MM.1S (cell line): Measurements from ENCODE around the gene SUGP2.

Experiments used
- DNase-seq: peaks from one replicate; pipeline ENCODE4 v3.0.0-alpha.2; 2015
- H2AFZ ChIP-seq: fragments of 300-600 bp; sonication (generic); 2 replicates; pipeline ENCODE4 v1.6.0; 2016; ENCODE audit warnings: antibody characterized with exemption, low read length
- H3F3A ChIP-seq: fragments of 300-600 bp; sonication (generic); 2 replicates; pipeline ENCODE4 v1.6.1; 2016; ENCODE audit warnings: mild to moderate bottlenecking, antibody characterized with exemption, low read length, moderate library complexity, mixed read lengths; ENCODE audit not compliant: insufficient read depth
- H3K27ac ChIP-seq: fragments of 300-600 bp; sonication (generic); 2 replicates; pipeline ENCODE4 v1.5.1; 2016; ENCODE audit warnings: mild to moderate bottlenecking, low read length
- H3K27me3 ChIP-seq: fragments of 300-600 bp; sonication (generic); replicated peaks from 2 replicates; pipeline ENCODE4 v1.6.0; 2016; ENCODE audit warnings: low read length; ENCODE audit not compliant: insufficient read depth
- H3K36me3 ChIP-seq: fragments of 300-600 bp; sonication (generic); replicated peaks from 2 replicates; pipeline ENCODE4 v1.6.1; 2016; ENCODE audit warnings: mild to moderate bottlenecking, low read length, mixed read lengths; ENCODE audit not compliant: insufficient read depth
- H3K4me1 ChIP-seq: fragments of 300-600 bp; sonication (generic); 2 replicates; pipeline ENCODE4 v1.6.1; 2016; ENCODE audit warnings: low read length, mixed read lengths
- H3K4me2 ChIP-seq: fragments of 300-600 bp; sonication (generic); 2 replicates; pipeline ENCODE4 v1.6.0; 2016; ENCODE audit warnings: low read depth, low read length
- H3K4me3 ChIP-seq: fragments of 300-600 bp; sonication (generic); 2 replicates; pipeline ENCODE4 v1.5.1; 2016; ENCODE audit warnings: low read length, mixed read lengths
- H3K79me2 ChIP-seq: fragments of 300-600 bp; sonication (generic); 2 replicates; pipeline ENCODE4 v1.6.1; 2016; ENCODE audit warnings: mixed run types, low read length, mixed read lengths
- H3K9ac ChIP-seq: fragments of 300-600 bp; sonication (generic); 2 replicates; pipeline ENCODE4 v1.6.1; 2016; ENCODE audit warnings: low read length, mixed read lengths
- H3K9me2 ChIP-seq: fragments of 300-600 bp; sonication (generic); replicated peaks from 2 replicates; pipeline ENCODE4 v1.6.1; 2016; ENCODE audit warnings: mild to moderate bottlenecking, low read length, mixed read lengths; ENCODE audit not compliant: insufficient read depth
- H3K9me3 ChIP-seq: fragments of 300-600 bp; sonication (generic); replicated peaks from 2 replicates; pipeline ENCODE4 v1.6.1; 2016; ENCODE audit warnings: mild to moderate bottlenecking, low read length, mixed read lengths; ENCODE audit not compliant: insufficient read depth
- H4K20me1 ChIP-seq: fragments of 300-600 bp; sonication (generic); 2 replicates; pipeline ENCODE4 v1.6.1; 2016; ENCODE audit warnings: mild to moderate bottlenecking, low read length, moderate library complexity, mixed read lengths; ENCODE audit not compliant: insufficient read depth
- CTCF ChIP-seq: fragments of 300-600 bp; sonication (generic); IDR thresholded peaks from 2 replicates; pipeline ENCODE4 v1.5.1; 2016; ENCODE audit warnings: antibody characterized with exemption, low read length, mixed read lengths
- EZH2 ChIP-seq: fragments of 300-600 bp; sonication (generic); optimal IDR thresholded peaks from 2 replicates; pipeline ENCODE3; 2017; ENCODE audit warnings: low read depth, mild to moderate bottlenecking, antibody characterized with exemption, low read length, mixed read lengths
- EZH2phosphoT487 ChIP-seq: fragments of 300-600 bp; sonication (generic); IDR thresholded peaks from 2 replicates; pipeline ENCODE4 v1.6.1; 2018; ENCODE audit warnings: antibody characterized with exemption, low read length

SUGP2 gene

GRCh38 chr19:19006213-19006612, 27.1 kb downstream of the SUGP2 start:
- Histone ChIP-seq H4K20me1 (no peaks in the 10 kb centered on the region), H3F3A (no peaks in the 10 kb centered on the region), H3K9ac (no peak overlapping the region), H3K27ac (no peak overlapping the region), H3K4me1 (no peaks in the 10 kb centered on the region), H3K4me2 (no peak overlapping the region), H2AFZ (no peak overlapping the region), H3K9me3 (no peaks in the 10 kb centered on the region), H3K27me3 (no peaks in the 10 kb centered on the region), H3K36me3 (peaks cover 16% of the 10 kb centered on the region), H3K9me2 (no peaks in the 10 kb centered on the region), H3K79me2 (peaks cover 15% of the 10 kb centered on the region), H3K4me3 (no peak overlapping the region)
- no peak for DNase-seq
- no peak for TF ChIP-seq EZH2phosphoT487
- TF ChIP-seq EZH2 = no peak
- TF ChIP-seq CTCF = no peak

GRCh38 chr19:19004144-19004543, 29.2 kb downstream of the SUGP2 start:
- H3K36me3 ChIP-seq = peaks cover 11% of the 10 kb centered on the region
- H3K4me3 ChIP-seq = no peak overlapping the region
- H3K79me2 ChIP-seq = peaks cover 10% of the 10 kb centered on the region; the same call in 1 of the 2 replicates
- H3K4me2 ChIP-seq = no peak overlapping the region
- DNase-seq = no peak
- H3K4me1 ChIP-seq = no peaks in the 10 kb centered on the region
- H3K9ac ChIP-seq = no peak overlapping the region
- no peaks in the 10 kb centered on the region for H3F3A ChIP-seq
- H3K9me3 ChIP-seq = no peaks in the 10 kb centered on the region
- H3K9me2 ChIP-seq = no peaks in the 10 kb centered on the region
- no peak overlapping the region for H2AFZ ChIP-seq
- no peaks in the 10 kb centered on the region for H3K27me3 ChIP-seq
- H4K20me1 ChIP-seq = no peaks in the 10 kb centered on the region
- TF ChIP-seq CTCF = no peak
- TF ChIP-seq EZH2phosphoT487 = no peak
- TF ChIP-seq EZH2 = no peak
- no peak overlapping the region for H3K27ac ChIP-seq

GRCh38 chr19:18999896-19000620, 33.3 kb downstream of the SUGP2 start:
- Histone ChIP-seq H3K79me2 (peaks cover 7% of the 10 kb centered on the region; the same call in 1 of the 2 replicates), H3K27me3 (no peaks in the 10 kb centered on the region), H3K27ac (no peak overlapping the region), H3K9ac (no peak overlapping the region), H3K36me3 (peaks cover 5% of the 10 kb centered on the region; the same call in 1 of the 2 replicates), H3K9me3 (no peaks in the 10 kb centered on the region), H3K9me2 (no peaks in the 10 kb centered on the region), H2AFZ (no peak overlapping the region), H3K4me3 (no peak overlapping the region), H3K4me2 (no peak overlapping the region), H3F3A (no peaks in the 10 kb centered on the region), H4K20me1 (no peaks in the 10 kb centered on the region), H3K4me1 (no peaks in the 10 kb centered on the region)
- no peak for DNase-seq
- peak; percentile 16 for TF ChIP-seq CTCF
- TF ChIP-seq EZH2phosphoT487 = no peak
